Esophagus squamous epithelium (tissue), 5 donors: ENCODE measurements around the gene RAPGEF4. TPM values are rescaled to one million over a fixed set of nuclear protein-coding genes. Genes with fewer than 3 reads are reported as not detected.

Experiments used
- DNase-seq: peaks from one replicate; lab custom pipeline; 2025; lab: John Stamatoyannopoulos, UW
- H3K27ac ChIP-seq, 4 donors: fragments of 200-600 bp; sonication (generic); one replicate each; pipeline ENCODE4 v1.5.1; 2016 to 2019; ENCODE audit warnings: mild to moderate bottlenecking in 1 of 4
- H3K27me3 ChIP-seq, 4 donors: fragments of 200-600 bp; sonication (generic); 1 replicate in 3 of 4; 2 replicates in 1 of 4; pipeline versions ENCODE4 v1.5.1 to v1.6.0; 2017 to 2021; ENCODE audit warnings: antibody characterized with exemption in 1 of 4
- H3K36me3 ChIP-seq, 3 donors: fragments of 200-600 bp; sonication (generic); one replicate each; pipeline ENCODE4 v1.5.1; 2016 to 2019
- H3K4me1 ChIP-seq, 3 donors: fragments of 200-600 bp; sonication (generic); one replicate each; pipeline ENCODE4 v1.5.1; 2017 to 2019
- H3K4me3 ChIP-seq, 4 donors: fragments of 200-600 bp; sonication (generic); 1 replicate in 3 of 4; 2 replicates in 1 of 4; pipeline ENCODE4 v1.5.1; 2016 to 2019; ENCODE audit warnings: mild to moderate bottlenecking in 2 of 4, moderate library complexity in 1 of 4
- H3K9me3 ChIP-seq, 3 donors: fragments of 200-600 bp; sonication (generic); one replicate each; pipeline ENCODE4 v1.5.1; 2016 to 2019
- POLR2A ChIP-seq, 4 donors: fragments of 450-650 bp; IDR thresholded peaks; one replicate each; pipeline ENCODE4 v1.6.1; 2017; ENCODE audit warnings: antibody characterized with exemption in 4 of 4, mild to moderate bottlenecking in 4 of 4, moderate library complexity in 3 of 4
- WGBS, 2 donors: methylation state at CpG; one replicate each; pipeline ENCODE4 v1.1.5; 2018; 5-methylcytosine and 5-hydroxymethylcytosine counted together
- intact Hi-C: fragments of 100-400 bp; cut with DNase I; formaldehyde crosslinking; loops from one replicate; pipeline ENCODE4 v1.15.0; 2022
- total RNA-seq, 4 donors: library from RNA; depleted of rRNA; stranded (reverse); fragments of >200 nt; gene quantifications; one replicate each; pipeline ENCODE4 v1.1.0, GENCODE V29; 2016
- TF ChIP-seq, protein P1 (sequence below), 6 experiments: fragments of 450-650 bp in 4 of 6; fragments of 200-600 bp in 2 of 6; sonication (generic) in 2 of 6; IDR thresholded peaks; one replicate each; pipeline ENCODE4 v1.5.1; 2016 to 2019; ENCODE audit warnings: antibody characterized with exemption in 6 of 6, mild to moderate bottlenecking in 4 of 6, moderate library complexity in 4 of 6
- donor health status: DM: yes; HTN: yes; CAD: no.

The RAPGEF4 gene
- total RNA-seq, 4 donors from 2014 or later = 2.6 to 11.1 (median 2.9) TPM

DNA sequence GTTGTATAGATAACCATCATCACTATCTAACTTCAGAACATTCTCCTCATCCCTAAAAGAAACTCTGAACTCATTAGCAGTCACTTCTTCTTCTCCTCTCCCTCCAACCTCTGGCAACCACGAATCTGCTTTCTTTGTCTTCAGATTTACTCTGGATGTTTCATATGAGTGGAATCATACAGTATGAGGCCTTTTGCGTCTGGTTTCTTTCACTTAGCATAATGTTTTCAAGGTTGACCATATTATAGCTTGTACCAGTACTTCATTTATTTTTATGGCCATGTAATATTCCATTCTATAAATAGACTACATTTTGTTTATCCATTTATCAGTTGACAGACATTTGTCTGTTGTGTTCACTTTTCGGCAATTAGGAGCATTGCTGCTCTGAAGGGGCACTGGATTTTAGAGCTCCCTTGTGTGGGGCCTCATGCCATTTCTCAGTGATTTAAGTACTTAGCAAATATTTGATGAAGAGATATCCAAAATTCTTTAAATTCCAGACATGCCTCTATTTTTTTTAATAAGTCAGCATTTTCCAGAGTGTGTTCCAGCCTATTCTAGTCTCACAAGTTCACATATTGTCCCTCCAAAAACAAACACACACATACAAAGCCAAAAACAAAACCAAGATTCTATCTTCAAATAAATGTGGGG lies 317.5 kb downstream of the RAPGEF4 start:
- H3K27ac ChIP-seq = no peak overlapping the region
- H3K4me3 ChIP-seq = no peak overlapping the region
- 77 to 80% methylated on average over 3 of the region's 3 CpGs for WGBS, 2 donors
- H3K9me3 ChIP-seq = no peaks in the 10 kb centered on the region
- intact Hi-C loops = no loop called here
- peaks cover 11 to 28% (median 13%) of the 10 kb centered on the region in 3 donors for H3K4me1 ChIP-seq
- TF ChIP-seq, protein P1, sequence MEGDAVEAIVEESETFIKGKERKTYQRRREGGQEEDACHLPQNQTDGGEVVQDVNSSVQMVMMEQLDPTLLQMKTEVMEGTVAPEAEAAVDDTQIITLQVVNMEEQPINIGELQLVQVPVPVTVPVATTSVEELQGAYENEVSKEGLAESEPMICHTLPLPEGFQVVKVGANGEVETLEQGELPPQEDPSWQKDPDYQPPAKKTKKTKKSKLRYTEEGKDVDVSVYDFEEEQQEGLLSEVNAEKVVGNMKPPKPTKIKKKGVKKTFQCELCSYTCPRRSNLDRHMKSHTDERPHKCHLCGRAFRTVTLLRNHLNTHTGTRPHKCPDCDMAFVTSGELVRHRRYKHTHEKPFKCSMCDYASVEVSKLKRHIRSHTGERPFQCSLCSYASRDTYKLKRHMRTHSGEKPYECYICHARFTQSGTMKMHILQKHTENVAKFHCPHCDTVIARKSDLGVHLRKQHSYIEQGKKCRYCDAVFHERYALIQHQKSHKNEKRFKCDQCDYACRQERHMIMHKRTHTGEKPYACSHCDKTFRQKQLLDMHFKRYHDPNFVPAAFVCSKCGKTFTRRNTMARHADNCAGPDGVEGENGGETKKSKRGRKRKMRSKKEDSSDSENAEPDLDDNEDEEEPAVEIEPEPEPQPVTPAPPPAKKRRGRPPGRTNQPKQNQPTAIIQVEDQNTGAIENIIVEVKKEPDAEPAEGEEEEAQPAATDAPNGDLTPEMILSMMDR (IDR thresholded peaks at IDR 0.05) = no peak
- no peak for TF ChIP-seq POLR2A (IDR thresholded peaks at IDR 0.05)
- H3K27me3 ChIP-seq = no peaks in the 10 kb centered on the region
- H3K36me3 ChIP-seq = no peaks in the 10 kb centered on the region
- DNase-seq = no peak

DNA sequence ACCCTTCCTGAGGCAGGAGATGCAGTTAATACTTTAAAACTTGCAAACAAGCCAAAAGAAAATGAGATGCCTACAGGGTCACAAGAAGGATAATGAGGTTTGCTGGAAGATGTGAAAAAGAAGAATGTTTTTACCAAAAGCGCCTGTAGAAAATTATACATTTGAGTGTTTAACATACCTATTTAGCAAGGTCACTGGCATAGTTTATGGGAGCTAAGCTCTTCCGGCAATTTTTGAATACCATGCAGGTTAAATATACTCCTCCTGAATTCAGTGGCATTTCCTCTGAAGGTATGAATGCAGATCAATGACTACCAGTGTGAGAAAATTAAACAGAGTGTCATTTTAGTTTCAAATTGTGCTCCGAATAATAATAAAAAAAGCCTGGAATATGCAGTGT lies 318.8 kb downstream of the RAPGEF4 start:
- WGBS, 2 donors = 93 to 95% methylated on average over 3 of the region's 3 CpGs
- Histone ChIP-seq H3K27me3 (no peaks in the 10 kb centered on the region), H3K9me3 (no peaks in the 10 kb centered on the region), H3K36me3 (no peaks in the 10 kb centered on the region), H3K4me3 (no peak overlapping the region), H3K27ac (no peak overlapping the region), H3K4me1 (peaks cover 7 to 15% (median 9%) of the 10 kb centered on the region in 3 donors)
- DNase-seq = no peak
- TF ChIP-seq POLR2A (IDR thresholded peaks at IDR 0.05) = no peak
- TF ChIP-seq, protein P1 (IDR thresholded peaks at IDR 0.05) = no peak
- intact Hi-C loops = no loop called here

DNA sequence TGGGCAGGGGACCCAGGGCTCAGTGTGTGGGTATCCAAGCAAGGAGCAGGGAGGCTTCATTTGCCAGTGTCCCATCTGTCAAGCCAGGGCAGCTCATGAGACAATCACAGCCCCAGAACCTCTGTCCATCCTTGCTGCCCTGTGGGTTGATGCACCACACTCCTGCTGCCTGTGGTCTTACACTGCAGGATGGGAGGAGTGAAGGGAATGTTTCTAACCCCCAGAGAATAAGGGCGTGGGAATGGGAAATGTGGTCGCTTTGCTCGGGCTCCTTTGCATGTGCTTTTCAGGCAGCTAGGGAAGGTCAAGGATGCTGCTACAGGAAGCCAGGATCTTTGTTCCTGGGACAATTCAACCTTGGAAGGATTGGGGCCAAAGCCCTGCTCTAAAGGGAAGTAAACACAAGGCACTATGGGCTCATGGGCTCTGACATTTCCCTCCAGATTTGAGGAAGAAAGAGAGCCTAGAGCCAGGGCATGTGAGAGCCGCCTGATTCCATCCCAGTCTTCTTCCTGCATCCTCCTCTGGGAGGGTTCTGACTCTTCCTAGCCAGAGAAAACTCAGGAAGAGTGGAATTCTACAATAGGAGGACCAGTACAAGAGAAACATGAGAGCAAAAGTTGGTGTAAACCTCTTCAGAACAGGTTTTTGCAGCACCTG lies 321.2 kb downstream of the RAPGEF4 start:
- Histone ChIP-seq H3K9me3 (no peaks in the 10 kb centered on the region), H3K27me3 (no peaks in the 10 kb centered on the region), H3K36me3 (no peaks in the 10 kb centered on the region), H3K4me1 (no peaks in the 10 kb centered on the region), H3K27ac (no peak overlapping the region), H3K4me3 (no peak overlapping the region)
- TF ChIP-seq, protein P1 (IDR thresholded peaks at IDR 0.05) = no peak
- no peak for TF ChIP-seq POLR2A (IDR thresholded peaks at IDR 0.05)
- intact Hi-C loops = no loop called here
- 73 to 80% methylated on average over 1 to 3 of the region's 4 CpGs for WGBS, 2 donors
- no peak for DNase-seq

DNA sequence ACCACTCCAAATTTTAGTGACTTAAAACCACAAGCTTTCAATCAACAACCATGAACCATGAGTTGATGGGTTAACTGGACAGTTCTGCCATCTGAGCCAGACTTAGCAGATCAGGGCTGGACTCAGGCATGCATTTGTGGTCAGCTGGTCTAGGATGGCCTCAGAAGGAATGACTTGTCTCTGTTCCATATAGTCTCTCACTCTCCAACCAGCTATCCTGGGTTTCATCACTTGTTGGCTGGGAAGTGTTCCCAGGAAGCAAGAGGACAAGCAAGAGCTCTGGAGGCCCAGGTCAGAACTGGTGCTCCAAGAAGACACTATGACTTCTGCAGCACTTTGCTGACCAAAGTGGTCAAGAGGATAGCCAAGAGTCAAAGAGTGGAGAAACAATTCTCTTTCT lies 322.5 kb downstream of the RAPGEF4 start:
- Histone ChIP-seq H3K4me1 (peaks cover 0 to 8% (median 0%) of the 10 kb centered on the region in 3 donors), H3K27me3 (no peaks in the 10 kb centered on the region), H3K4me3 (no peak overlapping the region), H3K36me3 (no peaks in the 10 kb centered on the region), H3K9me3 (no peaks in the 10 kb centered on the region), H3K27ac (no peak overlapping the region)
- no peak for DNase-seq
- TF ChIP-seq POLR2A (IDR thresholded peaks at IDR 0.05) = no peak
- TF ChIP-seq, protein P1 (IDR thresholded peaks at IDR 0.05) = no peak
- intact Hi-C loops = no loop called here

DNA sequence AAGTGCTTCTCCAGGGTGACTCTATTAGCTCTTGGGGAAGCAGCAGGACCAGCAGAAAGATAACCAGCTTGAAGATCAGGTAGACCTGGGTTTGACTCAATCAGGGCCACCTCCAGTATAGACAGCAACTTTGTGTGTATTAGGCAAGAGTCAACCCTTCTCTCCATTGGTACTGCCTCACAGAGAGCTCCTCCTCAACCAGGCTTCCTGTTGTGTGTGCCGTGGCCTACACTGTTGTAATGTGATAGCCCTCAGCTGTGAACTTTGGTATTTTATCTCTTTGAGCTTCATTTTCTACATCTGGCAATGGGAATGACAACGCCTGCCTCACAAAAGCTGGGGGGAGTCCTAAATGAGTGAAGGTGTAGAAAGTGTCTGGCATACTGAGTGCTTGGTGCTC lies 323.0 kb downstream of the RAPGEF4 start:
- no peak overlapping the region for H3K4me3 ChIP-seq
- 70 to 80% methylated on average over 1 to 2 of the region's 2 CpGs for WGBS, 2 donors
- TF ChIP-seq, protein P1 (IDR thresholded peaks at IDR 0.05) = no peak
- no peak for TF ChIP-seq POLR2A (IDR thresholded peaks at IDR 0.05)
- H3K27me3 ChIP-seq = no peaks in the 10 kb centered on the region
- H3K27ac ChIP-seq = no peak overlapping the region
- DNase-seq = no peak
- no peaks in the 10 kb centered on the region for H3K36me3 ChIP-seq
- H3K4me1 ChIP-seq = peaks cover 0 to 11% (median 0%) of the 10 kb centered on the region in 3 donors
- intact Hi-C loops = no loop called here
- H3K9me3 ChIP-seq = no peaks in the 10 kb centered on the region
